HCT116 (cell line): ENCODE data around the gene ZNF532. TPM values are rescaled to one million over a fixed set of nuclear protein-coding genes. Genes with fewer than 3 reads are reported as not detected.

Source experiments
- ATAC-seq: fragments of 200-7000 bp; cut with Tn5 transposase; 2 replicates; pipeline ENCODE4 v1.9.1; 2020; ENCODE audit warnings: mild to moderate bottlenecking, moderate library complexity
- BruUV-seq: library from RNA; stranded (reverse); fragments of 400-500 nt; replicated peaks from 2 replicates; lab custom pipeline; 2021; lab: Mats Ljungman, UMichigan
- CTCF ChIA-PET: fragments of 300-600 bp; sonication (Branson Sonifier 250); formaldehyde crosslinking; loops from one replicate; lab custom pipeline; 2021; ENCODE audit warnings: antibody characterized with exemption; lab: Charles Lee
- POLR2A ChIA-PET: fragments of 300-600, 350-600 bp; sonication (Branson Sonifier 250); formaldehyde crosslinking; loops from one replicate; lab custom pipeline; 2021; ENCODE audit warnings: antibody characterized with exemption; lab: Charles Lee
- RAD21 ChIA-PET, 2 experiments: fragments of 300-600 bp; sonication (Branson Sonifier 250); formaldehyde crosslinking; loops; one replicate each; lab custom pipeline; 2023; ENCODE audit warnings: low total read pairs in 2 of 2; ENCODE audit not compliant: uncharacterized antibody in 2 of 2, unreplicated experiment in 2 of 2, low non-redundant PET in 1 of 2; lab: Charles Lee
- DNase-seq: peaks from one replicate; pipeline ENCODE4 v3.0.0-alpha.2; 2010; ENCODE audit warnings: low read depth, low spot score
- H2AFZ ChIP-seq: fragments of 200-600 bp; shearing (Covaris generic), sonication (generic); 2 replicates; pipeline ENCODE4 v1.6.1; 2017; ENCODE audit warnings: low read depth, mixed run types, mixed read lengths, antibody characterized with exemption, low read length; ENCODE audit not compliant: poor library complexity, severe bottlenecking
- H3K27ac ChIP-seq: 2 replicates; pipeline ENCODE4 v1.5.1; 2012; ENCODE audit warnings: low read depth, low read length
- H3K27me3 ChIP-seq: fragments of 200-600 bp; sonication (generic); 2 replicates; pipeline ENCODE4 v1.6.1; 2016; ENCODE audit warnings: mixed run types, low read length, mixed read lengths; ENCODE audit not compliant: insufficient read depth
- H3K36me3 ChIP-seq, 2 experiments: fragments of 200-500 bp in 1 of 2; fragments of 200-600 bp in 1 of 2; sonication (Bioruptor generic) in 1 of 2; sonication (generic) in 1 of 2; 2 replicates each; pipeline versions ENCODE4 v1.5.1 to v1.6.1; 2014 to 2016; ENCODE audit warnings: low read length in 2 of 2, inconsistent platforms in 1 of 2, mixed read lengths in 1 of 2, mixed run types in 1 of 2; ENCODE audit not compliant: insufficient read depth in 2 of 2, control insufficient read depth in 1 of 2
- H3K4me1 ChIP-seq, 2 experiments: fragments of 200-600 bp in 1 of 2; sonication (generic) in 1 of 2; 2 replicates each; pipeline versions ENCODE4 v1.5.1 to v1.6.1; 2012 to 2017; ENCODE audit warnings: low read length in 2 of 2, inconsistent platforms in 1 of 2, mild to moderate bottlenecking in 1 of 2, mixed read lengths in 1 of 2, mixed run types in 1 of 2, moderate library complexity in 1 of 2; ENCODE audit not compliant: insufficient read depth in 2 of 2, control insufficient read depth in 1 of 2
- H3K4me2 ChIP-seq: fragments of 200-600 bp; sonication (generic); 2 replicates; pipeline ENCODE4 v1.6.1; 2017; ENCODE audit warnings: mixed run types, low read length, mixed read lengths
- H3K4me3 ChIP-seq, 2 experiments: fragments of 200-600 bp in 1 of 2; sonication (generic) in 1 of 2; replicated peaks in 1 of 2; 2 replicates each; pipeline ENCODE4 v1.5.1; 2011 to 2016; ENCODE audit warnings: low read length in 2 of 2, control low read depth in 1 of 2, low read depth in 1 of 2, mild to moderate bottlenecking in 1 of 2, mixed read lengths in 1 of 2, mixed run types in 1 of 2
- H3K79me2 ChIP-seq: fragments of 200-600 bp; sonication (generic); 2 replicates; pipeline ENCODE4 v1.6.1; 2017; ENCODE audit warnings: mild to moderate bottlenecking, mixed run types, low read length, moderate library complexity, mixed read lengths; ENCODE audit not compliant: insufficient read depth
- H3K9ac ChIP-seq: fragments of 200-600 bp; sonication (generic); 2 replicates; pipeline ENCODE4 v1.6.1; 2016; ENCODE audit warnings: low read length, mixed read lengths
- H3K9me2 ChIP-seq: fragments of 200-600 bp; sonication (generic), shearing (Covaris generic); 2 replicates; pipeline ENCODE4 v1.6.1; 2017; ENCODE audit warnings: mixed run types, mild to moderate bottlenecking, moderate library complexity; ENCODE audit not compliant: insufficient read depth
- H3K9me3 ChIP-seq, 2 experiments: fragments of 200-500 bp in 1 of 2; fragments of 200-600 bp in 1 of 2; sonication (Bioruptor generic) in 1 of 2; sonication (generic) in 1 of 2; 2 replicates each; pipeline ENCODE4 v1.6.1; 2014 to 2017; ENCODE audit warnings: low read length in 2 of 2, mixed read lengths in 2 of 2, inconsistent platforms in 1 of 2, low read depth in 1 of 2, mild to moderate bottlenecking in 1 of 2, mixed run types in 1 of 2, moderate library complexity in 1 of 2; ENCODE audit not compliant: control insufficient read depth in 1 of 2, insufficient read depth in 1 of 2
- H4K20me1 ChIP-seq: fragments of 200-600 bp; sonication (generic), shearing (Covaris generic); 2 replicates; pipeline ENCODE4 v1.6.1; 2017; ENCODE audit warnings: mixed run types, mild to moderate bottlenecking, moderate library complexity; ENCODE audit not compliant: insufficient read depth
- CBX3 ChIP-seq: IDR thresholded peaks from 2 replicates; pipeline ENCODE4 v1.6.1; 2012; ENCODE audit warnings: low read depth
- EGR1 ChIP-seq: IDR thresholded peaks from 2 replicates; pipeline ENCODE4 v1.6.1; 2012; ENCODE audit warnings: low read depth
- EZH2phosphoT487 ChIP-seq: fragments of 200-600 bp; IDR thresholded peaks from 2 replicates; pipeline ENCODE4 v1.6.1; 2018; ENCODE audit warnings: antibody characterized with exemption, borderline replicate concordance
- FOSL1 ChIP-seq: IDR thresholded peaks from 2 replicates; pipeline ENCODE4 v1.6.1; 2012; ENCODE audit warnings: low read depth
- JUND ChIP-seq: IDR thresholded peaks from 2 replicates; pipeline ENCODE4 v1.6.1; 2012
- POLR2AphosphoS5 ChIP-seq: IDR thresholded peaks from 2 replicates; pipeline ENCODE4 v1.6.1; 2011; ENCODE audit warnings: mild to moderate bottlenecking, low read depth, low read length, moderate library complexity
- SP1 ChIP-seq: IDR thresholded peaks from 2 replicates; pipeline ENCODE4 v1.6.1; 2012; ENCODE audit warnings: low read depth
- SRF ChIP-seq: IDR thresholded peaks from 2 replicates; pipeline ENCODE4 v1.6.1; 2012; ENCODE audit warnings: low read depth
- TCF7L2 ChIP-seq: IDR thresholded peaks from 2 replicates; pipeline ENCODE4 v1.7.0; 2011; ENCODE audit warnings: borderline replicate concordance, inconsistent platforms; ENCODE audit not compliant: insufficient read depth, insufficient read length; ENCODE audit errors: extremely low read depth
- intact Hi-C: fragments of 100-400 bp; cut with micrococcal nuclease; formaldehyde crosslinking; loops from 2 replicates; pipeline ENCODE4 v1.10.0; 2022
- total RNA-seq: library from RNA; stranded (reverse); gene quantifications from one replicate; pipeline ENCODE4 v1.2.1, GENCODE V29; 2021; ENCODE audit not compliant: unreplicated experiment
- TF ChIP-seq, protein P1 (sequence below): IDR thresholded peaks from 2 replicates; pipeline ENCODE4 v1.6.1; 2012

Gene ZNF532
- total RNA-seq, 1 experiment from 2014 or later = 11.6 TPM

DNA sequence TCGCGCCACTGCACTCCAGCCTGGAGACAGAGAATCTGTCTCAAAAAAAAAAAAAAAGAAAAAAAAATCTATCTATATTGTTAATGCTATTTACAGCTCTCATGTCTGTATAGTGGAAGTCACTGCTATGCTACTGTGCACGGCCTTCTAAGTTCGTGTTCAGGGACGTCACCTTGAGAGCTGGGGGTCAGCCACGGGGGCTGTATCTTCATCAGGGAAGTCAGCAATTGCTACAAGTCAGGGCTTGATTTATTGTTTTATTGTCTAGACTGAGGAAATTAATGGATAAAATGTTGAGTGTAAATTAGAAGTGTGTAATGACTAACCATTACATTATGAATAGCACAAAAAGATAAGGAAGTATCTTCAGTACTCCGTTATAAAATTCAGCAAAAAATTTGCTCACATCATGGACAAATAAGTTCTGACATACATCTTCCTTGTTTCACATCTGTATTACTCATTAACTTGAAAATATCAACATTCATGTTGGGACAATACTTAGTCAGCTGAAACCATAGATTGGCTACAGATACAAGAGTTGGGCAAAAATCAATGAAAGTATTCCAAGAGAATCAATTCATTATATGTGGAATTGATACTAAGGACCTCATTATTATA, 138.4 kb downstream of the ZNF532 start:
- intact Hi-C loops = no loop called here
- Histone ChIP-seq H3K27ac (no peak overlapping the region), H3K9ac (no peak overlapping the region), H3K9me3 (no peaks in the 10 kb centered on the region), H3K4me1 (peaks cover 0 to 14% of the 10 kb centered on the region in 2 experiments; a peak in 2 of 4 replicates), H4K20me1 (no peaks in the 10 kb centered on the region), H2AFZ (no peak overlapping the region), H3K79me2 (no peaks in the 10 kb centered on the region), H3K4me2 (no peak overlapping the region), H3K4me3 (no peak overlapping the region), H3K9me2 (no peaks in the 10 kb centered on the region), H3K27me3 (no peaks in the 10 kb centered on the region), H3K36me3 (no peaks in the 10 kb centered on the region)
- ChIA-PET CTCF (no interaction called here), RAD21 (no interaction called here), POLR2A (no interaction called here)
- no peak for DNase-seq
- TF ChIP-seq, protein P1, sequence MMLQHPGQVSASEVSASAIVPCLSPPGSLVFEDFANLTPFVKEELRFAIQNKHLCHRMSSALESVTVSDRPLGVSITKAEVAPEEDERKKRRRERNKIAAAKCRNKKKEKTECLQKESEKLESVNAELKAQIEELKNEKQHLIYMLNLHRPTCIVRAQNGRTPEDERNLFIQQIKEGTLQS = no peak
- no peak for TF ChIP-seq EGR1
- TF ChIP-seq TCF7L2 = no peak
- ATAC-seq = no peak
- no TSS peak for BruUV-seq

DNA sequence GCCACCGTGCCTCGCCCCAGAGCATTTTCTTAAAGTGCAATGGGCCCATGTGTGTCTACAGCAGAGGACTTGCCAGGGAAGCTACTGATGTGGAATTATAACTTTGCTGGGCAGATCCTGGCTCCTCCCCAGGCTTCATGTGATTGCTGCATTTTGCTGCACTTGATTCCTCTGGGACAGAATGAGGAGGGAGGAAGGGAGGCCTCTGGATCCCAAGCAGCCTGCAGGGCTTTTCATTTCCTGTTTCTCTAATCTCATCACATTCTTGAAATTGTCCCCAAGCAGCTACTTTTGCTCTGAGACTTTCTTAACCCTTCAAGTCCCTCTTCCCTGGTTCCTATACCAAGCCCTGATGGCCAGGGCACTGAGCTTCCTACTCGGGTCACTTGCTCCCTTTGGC, 140.6 kb downstream of the ZNF532 start:
- POLR2A ChIA-PET = no interaction called here
- H2AFZ ChIP-seq = no peak overlapping the region
- CTCF ChIA-PET = no interaction called here

More for the DNA sequence above, 140.6 kb downstream of the ZNF532 start:
- Histone ChIP-seq H3K9me2 (no peaks in the 10 kb centered on the region), H3K27ac (no peak overlapping the region), H4K20me1 (no peaks in the 10 kb centered on the region), H3K9me3 (no peaks in the 10 kb centered on the region), H3K9ac (no peak overlapping the region)
- TF ChIP-seq JUND = no peak
- no peak for TF ChIP-seq POLR2AphosphoS5
- no peak for TF ChIP-seq SRF
- TF ChIP-seq SP1 = no peak
- TF ChIP-seq, protein P1 = no peak
- TF ChIP-seq CBX3 = no peak
- no peak for TF ChIP-seq FOSL1
- no peak for TF ChIP-seq EZH2phosphoT487
- TF ChIP-seq, all 23 proteins: peak for 0
- ATAC-seq (no peak), DNase-seq (no peak)
- Histone ChIP-seq H3K79me2 (no peaks in the 10 kb centered on the region), H3K4me1 (peaks cover 3 to 16% of the 10 kb centered on the region in 2 experiments; a peak in 2 of 4 replicates), H3K27me3 (no peaks in the 10 kb centered on the region), H3K36me3 (no peaks in the 10 kb centered on the region), H3K4me3 (no peak overlapping the region), H3K4me2 (no peak overlapping the region)
- RAD21 ChIA-PET = no interaction called here
- BruUV-seq = no TSS peak
- intact Hi-C loops = no loop called here
